Liver (tissue), 2 donors: ENCODE results near the gene MON2.

Experiments used
- CTCF ChIP-seq: fragments of 150-350 bp; IDR thresholded peaks from 2 replicates; pipeline ENCODE4 v1.5.1; 2017; ENCODE audit warnings: improper control_type of control experiment, low read depth, low read length; ENCODE audit not compliant: missing input control
- FOXA1 ChIP-seq: IDR thresholded peaks from 2 replicates; pipeline ENCODE4 v1.6.1; 2016; ENCODE audit warnings: antibody characterized with exemption
- TF ChIP-seq, protein P1 (sequence below): IDR thresholded peaks from 2 replicates; pipeline ENCODE4 v1.6.1; 2016; ENCODE audit warnings: antibody characterized with exemption, mild to moderate bottlenecking
- donor health status: healthy.

DNA sequence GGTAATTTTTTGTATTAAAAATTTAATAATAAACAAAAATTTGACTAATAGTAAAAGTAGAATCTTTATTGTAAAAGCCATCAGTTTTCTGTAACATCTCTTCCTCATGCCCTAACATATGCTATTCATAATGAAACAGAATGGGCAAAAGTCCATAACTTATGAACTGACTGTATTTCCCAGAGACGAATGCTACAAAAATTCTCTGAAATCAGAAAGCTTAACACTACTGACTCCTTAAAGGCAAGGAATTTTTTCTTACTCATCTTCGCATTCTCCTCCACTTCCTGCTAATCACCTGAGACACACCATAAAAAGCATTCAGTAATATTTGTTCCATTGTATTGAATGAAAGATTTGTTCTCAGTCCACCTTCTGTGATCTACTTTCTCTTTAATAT, 17.6 kb downstream of the MON2 start:
- no peak for TF ChIP-seq FOXA1
- TF ChIP-seq CTCF, result no peak
- TF ChIP-seq, protein P1, sequence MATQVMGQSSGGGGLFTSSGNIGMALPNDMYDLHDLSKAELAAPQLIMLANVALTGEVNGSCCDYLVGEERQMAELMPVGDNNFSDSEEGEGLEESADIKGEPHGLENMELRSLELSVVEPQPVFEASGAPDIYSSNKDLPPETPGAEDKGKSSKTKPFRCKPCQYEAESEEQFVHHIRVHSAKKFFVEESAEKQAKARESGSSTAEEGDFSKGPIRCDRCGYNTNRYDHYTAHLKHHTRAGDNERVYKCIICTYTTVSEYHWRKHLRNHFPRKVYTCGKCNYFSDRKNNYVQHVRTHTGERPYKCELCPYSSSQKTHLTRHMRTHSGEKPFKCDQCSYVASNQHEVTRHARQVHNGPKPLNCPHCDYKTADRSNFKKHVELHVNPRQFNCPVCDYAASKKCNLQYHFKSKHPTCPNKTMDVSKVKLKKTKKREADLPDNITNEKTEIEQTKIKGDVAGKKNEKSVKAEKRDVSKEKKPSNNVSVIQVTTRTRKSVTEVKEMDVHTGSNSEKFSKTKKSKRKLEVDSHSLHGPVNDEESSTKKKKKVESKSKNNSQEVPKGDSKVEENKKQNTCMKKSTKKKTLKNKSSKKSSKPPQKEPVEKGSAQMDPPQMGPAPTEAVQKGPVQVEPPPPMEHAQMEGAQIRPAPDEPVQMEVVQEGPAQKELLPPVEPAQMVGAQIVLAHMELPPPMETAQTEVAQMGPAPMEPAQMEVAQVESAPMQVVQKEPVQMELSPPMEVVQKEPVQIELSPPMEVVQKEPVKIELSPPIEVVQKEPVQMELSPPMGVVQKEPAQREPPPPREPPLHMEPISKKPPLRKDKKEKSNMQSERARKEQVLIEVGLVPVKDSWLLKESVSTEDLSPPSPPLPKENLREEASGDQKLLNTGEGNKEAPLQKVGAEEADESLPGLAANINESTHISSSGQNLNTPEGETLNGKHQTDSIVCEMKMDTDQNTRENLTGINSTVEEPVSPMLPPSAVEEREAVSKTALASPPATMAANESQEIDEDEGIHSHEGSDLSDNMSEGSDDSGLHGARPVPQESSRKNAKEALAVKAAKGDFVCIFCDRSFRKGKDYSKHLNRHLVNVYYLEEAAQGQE, result no peak
